HUDEP-2 (cell line): ENCODE measurements around the gene AEBP2.
A peak's percentile ranks its signal among the peaks of the same experiment; 100 is the strongest.

Source experiments
- DNase-seq, 76 experiments: peaks; one replicate each; lab custom pipeline; 2025; ENCODE audit not compliant: unreplicated experiment in 76 of 76; lab: John Stamatoyannopoulos, UW

AEBP2 gene

GRCh38 chr12:19498099-19498498 is 58.8 kb downstream of the AEBP2 start:
- peak in 2 of 76 experiments; percentile 1 to 25 for DNase-seq

GRCh38 chr12:19499030-19499429 is 59.7 kb downstream of the AEBP2 start:
- no peak for DNase-seq

GRCh38 chr12:19506497-19506896 is 67.2 kb downstream of the AEBP2 start:
- no peak for DNase-seq

GRCh38 chr12:19507823-19508222 is 68.5 kb downstream of the AEBP2 start:
- no peak for DNase-seq

GRCh38 chr12:19510461-19510860 is 71.2 kb downstream of the AEBP2 start:
- no peak for DNase-seq

- DNase-seq: no peak
Measured at GRCh38 chr12:19515179-19515578, 75.9 kb downstream of the AEBP2 start.

GRCh38 chr12:19517583-19517982 is 78.3 kb downstream of the AEBP2 start:
- no peak for DNase-seq

- no peak for DNase-seq
Measured at GRCh38 chr12:19518209-19518608, 78.9 kb downstream of the AEBP2 start.

- no peak for DNase-seq
Measured at GRCh38 chr12:19520646-19521415, 81.5 kb downstream of the AEBP2 start.

- DNase-seq: no peak
Measured at GRCh38 chr12:19525274-19525673, 86.0 kb downstream of the AEBP2 start.

GRCh38 chr12:19527866-19528265 is 88.6 kb downstream of the AEBP2 start:
- DNase-seq: no peak

GRCh38 chr12:19528750-19529149 is 89.5 kb downstream of the AEBP2 start:
- no peak for DNase-seq

- DNase-seq: no peak
Measured at GRCh38 chr12:19529951-19530636, 90.8 kb downstream of the AEBP2 start.

GRCh38 chr12:19530637-19531023 is 91.3 kb downstream of the AEBP2 start:
- DNase-seq: no peak

GRCh38 chr12:19533567-19533966 is 94.3 kb downstream of the AEBP2 start:
- no peak for DNase-seq

GRCh38 chr12:19539071-19539470 is 99.8 kb downstream of the AEBP2 start:
- no peak for DNase-seq

- no peak for DNase-seq
Measured at GRCh38 chr12:19539836-19540235, 100.5 kb downstream of the AEBP2 start.

- no peak for DNase-seq
Measured at GRCh38 chr12:19542606-19543005, 103.3 kb downstream of the AEBP2 start.

- no peak for DNase-seq
Measured at GRCh38 chr12:19544353-19544752, 105.1 kb downstream of the AEBP2 start.

GRCh38 chr12:19545301-19545700 is 106.0 kb downstream of the AEBP2 start:
- no peak for DNase-seq

- DNase-seq: no peak
Measured at GRCh38 chr12:19546027-19546426, 106.7 kb downstream of the AEBP2 start.

- DNase-seq: no peak
Measured at GRCh38 chr12:19546611-19547162, 107.4 kb downstream of the AEBP2 start.
